Lower leg skin (tissue), 4 donors: ENCODE results near the gene DROSHA. TPM values are rescaled to one million over a fixed set of nuclear protein-coding genes. Genes with fewer than 3 reads are reported as not detected.

Source experiments
- DNase-seq, 2 donors: peaks; one replicate each; pipeline ENCODE4 v3.0.0-alpha.2; 2019; ENCODE audit warnings: low spot score in 2 of 2
- H3K4me3 ChIP-seq: fragments of 200-600 bp; sonication (generic); 2 replicates; pipeline ENCODE4 v1.5.1; 2017; ENCODE audit warnings: mild to moderate bottlenecking, low read depth; ENCODE audit not compliant: poor library complexity, severe bottlenecking
- POLR2A ChIP-seq, 2 donors: fragments of 450-650 bp; IDR thresholded peaks; one replicate each; pipeline ENCODE4 v1.6.1; 2016 to 2017; ENCODE audit warnings: antibody characterized with exemption in 2 of 2, mild to moderate bottlenecking in 1 of 2, moderate library complexity in 1 of 2
- whole genome bisulfite sequencing, 2 donors: methylation state at CpG; one replicate each; pipeline ENCODE4 v1.1.5; 2018; 5-methylcytosine and 5-hydroxymethylcytosine counted together
- intact Hi-C: fragments of 100-400 bp; cut with DNase I; formaldehyde crosslinking; loops from one replicate; pipeline ENCODE4 v1.15.0; 2023; ENCODE audit warnings: low total_unique reads
- total RNA-seq, 4 donors: library from RNA; depleted of rRNA; stranded (reverse); fragments of >200 nt; gene quantifications; one replicate each; pipeline ENCODE4 v1.1.0, GENCODE V29; 2016
- TF ChIP-seq, protein P1 (sequence below), 3 donors: fragments of 450-650 bp; IDR thresholded peaks; one replicate each; pipeline ENCODE4 v1.5.1; 2016; ENCODE audit warnings: antibody characterized with exemption in 3 of 3, mild to moderate bottlenecking in 3 of 3, moderate library complexity in 2 of 3

DROSHA gene
- total RNA-seq, 4 donors from 2014 or later, result 21.7 to 59.2 (median 37.3) TPM

DNA sequence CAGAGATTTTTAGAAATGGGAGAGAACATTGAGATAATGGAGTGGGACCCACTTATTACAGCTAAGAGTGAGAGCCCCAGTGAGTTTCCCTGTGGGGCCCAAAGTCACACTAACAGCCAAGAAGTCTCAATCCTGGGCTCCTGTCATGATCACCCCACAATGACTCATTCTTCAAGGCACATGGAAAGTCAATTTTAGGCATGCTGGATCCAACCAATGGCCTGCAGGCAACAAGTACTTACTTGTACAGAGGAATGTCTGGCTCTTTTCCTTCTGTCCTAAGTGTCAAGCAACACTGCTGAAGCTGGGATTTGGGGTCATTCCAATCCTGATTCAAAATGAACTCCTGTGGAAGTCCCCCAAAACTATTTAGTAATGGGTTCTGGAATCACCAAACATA lies 123.1 kb downstream of the DROSHA start:
- intact Hi-C loops, result no loop called here
- H3K4me3 ChIP-seq, result no peak overlapping the region
- no peak for DNase-seq
- TF ChIP-seq POLR2A (IDR thresholded peaks at IDR 0.05), result no peak
- TF ChIP-seq, protein P1, sequence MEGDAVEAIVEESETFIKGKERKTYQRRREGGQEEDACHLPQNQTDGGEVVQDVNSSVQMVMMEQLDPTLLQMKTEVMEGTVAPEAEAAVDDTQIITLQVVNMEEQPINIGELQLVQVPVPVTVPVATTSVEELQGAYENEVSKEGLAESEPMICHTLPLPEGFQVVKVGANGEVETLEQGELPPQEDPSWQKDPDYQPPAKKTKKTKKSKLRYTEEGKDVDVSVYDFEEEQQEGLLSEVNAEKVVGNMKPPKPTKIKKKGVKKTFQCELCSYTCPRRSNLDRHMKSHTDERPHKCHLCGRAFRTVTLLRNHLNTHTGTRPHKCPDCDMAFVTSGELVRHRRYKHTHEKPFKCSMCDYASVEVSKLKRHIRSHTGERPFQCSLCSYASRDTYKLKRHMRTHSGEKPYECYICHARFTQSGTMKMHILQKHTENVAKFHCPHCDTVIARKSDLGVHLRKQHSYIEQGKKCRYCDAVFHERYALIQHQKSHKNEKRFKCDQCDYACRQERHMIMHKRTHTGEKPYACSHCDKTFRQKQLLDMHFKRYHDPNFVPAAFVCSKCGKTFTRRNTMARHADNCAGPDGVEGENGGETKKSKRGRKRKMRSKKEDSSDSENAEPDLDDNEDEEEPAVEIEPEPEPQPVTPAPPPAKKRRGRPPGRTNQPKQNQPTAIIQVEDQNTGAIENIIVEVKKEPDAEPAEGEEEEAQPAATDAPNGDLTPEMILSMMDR (IDR thresholded peaks at IDR 0.05), result no peak

DNA sequence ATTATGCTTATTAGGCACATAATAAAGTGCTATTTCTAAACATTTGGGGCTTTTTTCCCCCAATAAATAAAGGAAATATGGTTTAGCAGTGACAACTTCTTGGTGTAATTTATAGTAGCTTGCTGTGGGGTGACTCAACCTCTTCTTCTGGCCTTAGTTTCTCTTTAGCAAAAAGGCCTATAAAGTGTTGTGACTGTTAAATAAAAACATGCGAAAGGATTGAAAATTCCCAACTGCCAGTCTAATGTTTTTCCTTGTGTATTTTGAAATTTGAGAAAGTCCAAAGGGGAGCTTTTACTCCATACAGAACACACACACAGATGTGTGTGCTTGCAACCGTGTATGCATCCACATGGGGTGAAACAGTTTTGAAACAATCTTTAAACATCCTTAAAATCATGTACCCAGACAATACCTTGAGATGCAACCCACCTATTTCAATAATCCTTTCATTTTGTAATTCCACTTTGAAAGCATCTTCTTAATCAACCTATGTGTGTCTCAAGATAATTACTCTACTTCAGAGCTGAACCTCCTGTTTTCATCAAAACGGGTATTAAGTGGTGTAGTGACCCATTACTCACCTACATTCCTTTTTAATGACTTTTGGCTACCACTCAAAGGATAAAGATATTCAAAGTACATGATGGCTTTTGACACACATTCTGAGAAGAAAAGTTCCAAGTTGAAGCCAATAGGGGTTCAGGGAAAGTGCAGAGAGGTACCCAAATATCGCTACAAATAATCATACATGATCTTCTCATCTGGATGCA lies 123.8 kb downstream of the DROSHA start:
- TF ChIP-seq, protein P1 (IDR thresholded peaks at IDR 0.05), result no peak
- TF ChIP-seq POLR2A (IDR thresholded peaks at IDR 0.05), result no peak
- WGBS, 2 donors, result 81% methylated on average over 4 of the region's 4 CpGs
- intact Hi-C loops, result no loop called here
- no peak for DNase-seq
- no peak overlapping the region for H3K4me3 ChIP-seq

DNA sequence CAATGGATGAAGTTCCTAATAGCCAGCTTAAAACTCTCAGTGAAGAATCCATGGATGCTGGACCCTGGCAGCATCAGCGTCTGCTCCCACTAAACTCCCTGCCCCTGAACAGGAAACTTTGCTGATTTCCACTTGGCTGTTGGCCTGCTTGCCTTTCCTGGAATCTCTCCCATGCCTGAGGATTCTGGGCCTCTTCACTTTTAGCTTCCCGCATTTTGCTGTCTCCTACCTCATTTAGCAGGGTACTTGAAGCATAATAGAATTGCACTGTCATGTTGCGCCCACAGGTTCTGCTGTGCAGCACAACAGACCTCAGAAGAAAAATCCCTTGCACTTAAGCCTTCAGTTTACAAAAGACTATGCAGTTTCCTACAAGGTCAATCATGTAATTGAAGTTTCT lies 127.6 kb downstream of the DROSHA start:
- H3K4me3 ChIP-seq, result no peak overlapping the region
- DNase-seq, result no peak
- TF ChIP-seq, protein P1 (IDR thresholded peaks at IDR 0.05), result no peak
- TF ChIP-seq POLR2A (IDR thresholded peaks at IDR 0.05), result no peak
- WGBS, 2 donors, result 89 to 95% methylated on average over 3 of the region's 3 CpGs
- intact Hi-C loops, result no loop called here

- 70 to 80% methylated on average over 3 of the region's 3 CpGs for WGBS, 2 donors
- no peak overlapping the region for H3K4me3 ChIP-seq
- no peak for DNase-seq
- intact Hi-C loops, result no loop called here
- TF ChIP-seq, protein P1 (IDR thresholded peaks at IDR 0.05), result no peak
- no peak for TF ChIP-seq POLR2A (IDR thresholded peaks at IDR 0.05)
These were observed 130.2 kb downstream of the DROSHA start for GRCh38 chr5:31401691-31402090.

GRCh38 chr5:31397926-31398557 lies 133.9 kb downstream of the DROSHA start:
- intact Hi-C loops, result no loop called here
- DNase-seq, result no peak
- 67 to 73% methylated on average over 11 of the region's 11 CpGs for WGBS, 2 donors
- TF ChIP-seq, protein P1 (IDR thresholded peaks at IDR 0.05), result no peak
- no peak for TF ChIP-seq POLR2A (IDR thresholded peaks at IDR 0.05)
- no peak overlapping the region for H3K4me3 ChIP-seq
